ENCODE results near the gene SLK. TPM values are rescaled to one million over a fixed set of nuclear protein-coding genes. Genes with fewer than 3 reads are reported as not detected.

The SLK gene
- polyA plus RNA-seq, 2 donors, result 34.6 to 37.3 TPM

DNA sequence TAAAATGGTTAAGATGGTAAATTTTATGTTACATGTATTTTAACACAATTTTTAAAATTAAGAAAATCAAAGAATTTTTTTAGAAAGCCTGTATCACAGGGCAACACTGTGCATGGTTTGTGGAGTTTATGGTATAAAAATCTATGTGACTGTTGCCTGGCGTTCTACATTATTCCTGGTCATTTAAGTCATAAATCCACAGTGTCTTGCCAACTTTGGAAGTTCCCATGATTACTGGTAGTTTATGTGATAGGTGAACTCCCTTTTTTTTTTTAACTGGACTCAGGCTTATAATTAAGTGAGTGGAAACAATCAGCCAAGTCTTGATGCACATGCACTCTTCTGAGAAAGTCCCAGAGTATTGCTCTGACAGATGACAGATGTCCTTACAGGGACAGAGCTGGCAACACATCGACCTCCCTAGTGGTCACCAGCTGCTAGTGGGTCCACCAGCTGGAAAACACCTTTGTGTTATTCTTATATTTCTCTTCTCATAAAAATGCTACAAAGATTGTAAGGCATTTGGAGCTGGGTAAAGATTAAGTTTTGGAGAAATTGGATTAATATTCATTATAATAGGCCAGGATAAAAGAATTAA is 40.1 kb upstream of the SLK start:
- H3K27me3 ChIP-seq (ENCODE audit: control insufficient read depth in 1 of 2, insufficient read depth in 2 of 2, low read length in 2 of 2), result no peaks in the 10 kb centered on the region
- no peaks in the 10 kb centered on the region for H3K36me3 ChIP-seq (ENCODE audit: control insufficient read depth in 2 of 2, insufficient read depth in 2 of 2, low read length in 1 of 2)
- H3K4me3 ChIP-seq (ENCODE audit: low read depth in 1 of 2, low read length in 2 of 2), result no peak overlapping the region
- no peak overlapping the region for H3K27ac ChIP-seq (ENCODE audit: low read depth in 2 of 2, low read length in 1 of 2)
- H3K4me1 ChIP-seq (ENCODE audit: control insufficient read depth in 2 of 2, insufficient read depth in 2 of 2, low read length in 1 of 2), result no peaks in the 10 kb centered on the region
- H3K9me3 ChIP-seq (ENCODE audit: control insufficient read depth in 2 of 2, insufficient read depth in 1 of 2, low read depth in 1 of 2, low read length in 1 of 2), result no peaks in the 10 kb centered on the region
- 70 to 78% methylated on average over 2 of the region's 2 CpGs for WGBS, 2 donors

DNA sequence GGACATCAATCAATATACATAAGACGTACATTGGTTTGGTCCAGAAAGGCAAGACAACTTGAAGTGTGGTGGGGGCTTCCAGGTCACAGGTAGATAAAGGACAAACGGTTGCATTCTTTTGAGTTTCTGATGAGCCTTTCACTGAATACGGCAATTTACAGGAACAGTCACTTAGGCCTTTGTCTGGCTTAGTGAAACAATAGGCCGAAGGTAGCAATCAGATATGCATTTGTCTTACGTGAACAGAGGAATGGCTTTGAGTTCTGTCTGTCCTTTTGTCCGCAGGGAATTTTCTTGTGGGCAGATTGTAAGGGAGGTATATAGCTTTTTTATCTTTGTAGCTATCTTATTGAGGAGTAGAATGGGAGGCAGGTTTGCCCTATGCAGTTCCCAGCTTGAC is 38.2 kb upstream of the SLK start:
- WGBS, 2 donors, result 94 to 95% methylated on average over 6 of the region's 6 CpGs
- no peak overlapping the region for H3K4me3 ChIP-seq (ENCODE audit: low read depth in 1 of 2, low read length in 2 of 2)
- no peaks in the 10 kb centered on the region for H3K36me3 ChIP-seq (ENCODE audit: control insufficient read depth in 2 of 2, insufficient read depth in 2 of 2, low read length in 1 of 2)
- H3K27me3 ChIP-seq (ENCODE audit: control insufficient read depth in 1 of 2, insufficient read depth in 2 of 2, low read length in 2 of 2), result no peaks in the 10 kb centered on the region
- no peak overlapping the region for H3K27ac ChIP-seq (ENCODE audit: low read depth in 2 of 2, low read length in 1 of 2)
- no peaks in the 10 kb centered on the region for H3K4me1 ChIP-seq (ENCODE audit: control insufficient read depth in 2 of 2, insufficient read depth in 2 of 2, low read length in 1 of 2)
- no peaks in the 10 kb centered on the region for H3K9me3 ChIP-seq (ENCODE audit: control insufficient read depth in 2 of 2, insufficient read depth in 1 of 2, low read depth in 1 of 2, low read length in 1 of 2)

DNA sequence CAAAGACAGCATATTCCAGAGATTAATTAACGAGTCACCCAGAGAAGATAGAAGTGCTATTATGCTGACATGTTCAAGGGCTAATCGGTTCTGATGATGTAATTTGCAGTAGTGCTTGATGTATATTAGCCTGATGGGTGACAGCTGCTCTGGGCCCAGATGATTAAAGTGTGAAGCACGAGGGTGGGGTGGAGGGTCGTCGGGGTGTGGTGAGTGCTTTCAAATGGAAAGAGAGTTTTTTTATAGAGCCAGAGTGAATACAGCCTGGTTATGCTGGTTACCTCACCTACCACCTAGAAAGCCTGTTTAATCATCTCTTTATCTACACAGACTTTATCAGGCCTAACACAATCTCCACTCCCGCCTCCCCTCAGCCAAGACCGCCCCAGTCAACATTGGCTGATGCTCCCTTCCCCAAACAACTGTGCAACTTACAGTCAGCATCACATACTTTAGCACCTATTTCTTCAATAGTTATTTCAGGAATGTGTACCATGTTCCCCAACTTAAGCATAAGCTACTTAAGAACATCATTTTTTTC is 37.5 kb upstream of the SLK start:
- no peak overlapping the region for H3K27ac ChIP-seq (ENCODE audit: low read depth in 2 of 2, low read length in 1 of 2)
- no peaks in the 10 kb centered on the region for H3K27me3 ChIP-seq (ENCODE audit: control insufficient read depth in 1 of 2, insufficient read depth in 2 of 2, low read length in 2 of 2)
- H3K4me1 ChIP-seq (ENCODE audit: control insufficient read depth in 2 of 2, insufficient read depth in 2 of 2, low read length in 1 of 2), result no peaks in the 10 kb centered on the region
- WGBS, 2 donors, result 48 to 58% methylated on average over 7 of the region's 7 CpGs
- no peak overlapping the region for H3K4me3 ChIP-seq (ENCODE audit: low read depth in 1 of 2, low read length in 2 of 2)
- H3K9me3 ChIP-seq (ENCODE audit: control insufficient read depth in 2 of 2, insufficient read depth in 1 of 2, low read depth in 1 of 2, low read length in 1 of 2), result no peaks in the 10 kb centered on the region
- no peaks in the 10 kb centered on the region for H3K36me3 ChIP-seq (ENCODE audit: control insufficient read depth in 2 of 2, insufficient read depth in 2 of 2, low read length in 1 of 2)

DNA sequence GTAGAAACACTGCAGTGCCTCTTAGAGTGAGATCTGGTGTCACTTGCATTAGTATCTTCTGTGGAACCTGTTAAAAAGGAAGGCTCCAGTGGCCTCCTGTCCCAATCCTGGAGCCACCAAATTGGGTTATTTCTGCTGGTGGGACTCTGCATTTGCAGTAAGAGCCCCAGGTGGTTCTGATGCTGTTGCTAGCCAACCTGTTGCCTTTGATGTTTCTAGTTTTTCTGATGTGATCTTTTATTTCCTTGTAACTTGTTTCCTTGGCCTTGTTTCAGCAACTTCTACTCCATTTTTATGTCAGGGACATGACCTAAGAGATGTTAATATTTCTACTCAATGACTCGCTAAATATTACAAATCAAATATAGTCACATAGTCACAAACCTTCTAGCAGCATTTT is 36.5 kb upstream of the SLK start:
- H3K27me3 ChIP-seq (ENCODE audit: control insufficient read depth in 1 of 2, insufficient read depth in 2 of 2, low read length in 2 of 2), result no peaks in the 10 kb centered on the region
- WGBS, 2 donors, result 85 to 98% methylated on average over 1 of the region's 1 CpG

DNA sequence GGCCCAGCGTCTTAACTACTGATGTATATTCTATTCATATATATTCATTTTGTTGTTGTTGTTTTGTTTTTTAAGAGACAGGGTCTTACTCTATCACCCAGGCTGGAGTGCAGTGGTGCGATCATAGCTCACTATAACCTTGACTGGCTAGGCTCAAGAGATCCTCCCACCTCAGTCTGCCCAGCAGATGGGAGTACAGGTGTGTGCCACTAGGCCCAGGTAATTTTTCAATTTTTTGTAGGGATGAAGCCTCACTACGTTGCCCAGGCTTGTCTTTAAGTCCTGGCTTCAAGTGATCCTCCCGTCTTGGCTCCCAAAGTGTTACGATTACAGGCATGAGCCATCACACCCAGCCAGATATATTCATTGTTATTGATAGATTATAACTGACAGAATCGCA is 36.1 kb upstream of the SLK start:
- H3K4me3 ChIP-seq (ENCODE audit: low read depth in 1 of 2, low read length in 2 of 2), result no peak overlapping the region
- no peaks in the 10 kb centered on the region for H3K36me3 ChIP-seq (ENCODE audit: control insufficient read depth in 2 of 2, insufficient read depth in 2 of 2, low read length in 1 of 2)
- H3K4me1 ChIP-seq (ENCODE audit: control insufficient read depth in 2 of 2, insufficient read depth in 2 of 2, low read length in 1 of 2), result no peaks in the 10 kb centered on the region
- no peak overlapping the region for H3K27ac ChIP-seq (ENCODE audit: low read depth in 2 of 2, low read length in 1 of 2)
- no peaks in the 10 kb centered on the region for H3K9me3 ChIP-seq (ENCODE audit: control insufficient read depth in 2 of 2, insufficient read depth in 1 of 2, low read depth in 1 of 2, low read length in 1 of 2)
- whole genome bisulfite sequencing, 2 donors, result 61 to 79% methylated on average over 6 of the region's 6 CpGs
- no peaks in the 10 kb centered on the region for H3K27me3 ChIP-seq (ENCODE audit: control insufficient read depth in 1 of 2, insufficient read depth in 2 of 2, low read length in 2 of 2)

More for the DNA sequence above, 36.5 kb upstream of the SLK start:
- H3K4me3 ChIP-seq (ENCODE audit: low read depth in 1 of 2, low read length in 2 of 2), result no peak overlapping the region
- no peaks in the 10 kb centered on the region for H3K4me1 ChIP-seq (ENCODE audit: control insufficient read depth in 2 of 2, insufficient read depth in 2 of 2, low read length in 1 of 2)
- H3K36me3 ChIP-seq (ENCODE audit: control insufficient read depth in 2 of 2, insufficient read depth in 2 of 2, low read length in 1 of 2), result no peaks in the 10 kb centered on the region
- no peaks in the 10 kb centered on the region for H3K9me3 ChIP-seq (ENCODE audit: control insufficient read depth in 2 of 2, insufficient read depth in 1 of 2, low read depth in 1 of 2, low read length in 1 of 2)
- H3K27ac ChIP-seq (ENCODE audit: low read depth in 2 of 2, low read length in 1 of 2), result no peak overlapping the region

DNA sequence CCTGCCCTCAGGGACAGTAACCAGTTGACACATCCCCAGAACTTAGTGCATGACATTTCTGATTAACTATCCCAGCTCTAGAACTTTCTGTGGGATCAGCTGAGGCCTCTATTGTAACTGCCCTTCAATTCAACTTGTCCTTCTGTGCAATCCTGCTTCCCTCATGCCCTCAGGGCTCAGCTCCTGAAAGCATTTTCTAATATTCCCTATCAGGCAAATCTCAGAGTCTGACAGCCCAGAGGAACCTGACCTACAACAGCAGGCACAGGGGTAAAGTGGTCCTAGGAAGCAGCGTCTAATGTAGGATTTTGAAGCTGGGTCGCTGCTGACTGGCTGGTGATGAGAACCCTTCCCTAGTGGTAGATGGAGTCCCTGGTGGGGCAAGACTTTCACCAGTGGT is 35.3 kb upstream of the SLK start:
- H3K27ac ChIP-seq (ENCODE audit: low read depth in 2 of 2, low read length in 1 of 2), result no peak overlapping the region
- no peaks in the 10 kb centered on the region for H3K36me3 ChIP-seq (ENCODE audit: control insufficient read depth in 2 of 2, insufficient read depth in 2 of 2, low read length in 1 of 2)
- no peaks in the 10 kb centered on the region for H3K4me1 ChIP-seq (ENCODE audit: control insufficient read depth in 2 of 2, insufficient read depth in 2 of 2, low read length in 1 of 2)
- no peak overlapping the region for H3K4me3 ChIP-seq (ENCODE audit: low read depth in 1 of 2, low read length in 2 of 2)
- no peaks in the 10 kb centered on the region for H3K27me3 ChIP-seq (ENCODE audit: control insufficient read depth in 1 of 2, insufficient read depth in 2 of 2, low read length in 2 of 2)
- WGBS, 2 donors, result 96 to 97% methylated on average over 2 of the region's 2 CpGs
- no peaks in the 10 kb centered on the region for H3K9me3 ChIP-seq (ENCODE audit: control insufficient read depth in 2 of 2, insufficient read depth in 1 of 2, low read depth in 1 of 2, low read length in 1 of 2)

DNA sequence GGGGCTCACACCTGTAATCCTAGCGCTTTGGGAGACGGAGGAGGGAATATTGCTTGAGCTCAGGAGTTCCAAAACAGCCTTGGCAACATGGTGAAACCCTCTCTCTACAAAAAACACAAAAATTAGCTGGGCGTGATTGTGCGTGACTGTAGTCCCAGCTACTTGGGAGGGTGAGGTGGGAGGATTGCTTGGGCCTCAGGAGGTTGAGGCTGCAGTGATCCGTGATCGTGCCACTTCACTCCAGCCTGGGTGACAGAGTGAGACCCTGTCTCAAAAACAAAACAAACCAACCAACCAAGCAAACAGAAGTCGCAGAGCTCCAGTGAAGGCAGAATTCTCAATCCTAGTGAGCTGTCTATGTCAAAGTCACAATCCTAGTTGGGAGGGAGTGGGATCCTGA is 34.7 kb upstream of the SLK start:
- H3K9me3 ChIP-seq (ENCODE audit: control insufficient read depth in 2 of 2, insufficient read depth in 1 of 2, low read depth in 1 of 2, low read length in 1 of 2), result no peaks in the 10 kb centered on the region
- no peak overlapping the region for H3K4me3 ChIP-seq (ENCODE audit: low read depth in 1 of 2, low read length in 2 of 2)
- H3K27ac ChIP-seq (ENCODE audit: low read depth in 2 of 2, low read length in 1 of 2), result no peak overlapping the region
- 97% methylated on average over 7 of the region's 7 CpGs for WGBS, 2 donors
- no peaks in the 10 kb centered on the region for H3K36me3 ChIP-seq (ENCODE audit: control insufficient read depth in 2 of 2, insufficient read depth in 2 of 2, low read length in 1 of 2)
- no peaks in the 10 kb centered on the region for H3K4me1 ChIP-seq (ENCODE audit: control insufficient read depth in 2 of 2, insufficient read depth in 2 of 2, low read length in 1 of 2)
- no peaks in the 10 kb centered on the region for H3K27me3 ChIP-seq (ENCODE audit: control insufficient read depth in 1 of 2, insufficient read depth in 2 of 2, low read length in 2 of 2)

DNA sequence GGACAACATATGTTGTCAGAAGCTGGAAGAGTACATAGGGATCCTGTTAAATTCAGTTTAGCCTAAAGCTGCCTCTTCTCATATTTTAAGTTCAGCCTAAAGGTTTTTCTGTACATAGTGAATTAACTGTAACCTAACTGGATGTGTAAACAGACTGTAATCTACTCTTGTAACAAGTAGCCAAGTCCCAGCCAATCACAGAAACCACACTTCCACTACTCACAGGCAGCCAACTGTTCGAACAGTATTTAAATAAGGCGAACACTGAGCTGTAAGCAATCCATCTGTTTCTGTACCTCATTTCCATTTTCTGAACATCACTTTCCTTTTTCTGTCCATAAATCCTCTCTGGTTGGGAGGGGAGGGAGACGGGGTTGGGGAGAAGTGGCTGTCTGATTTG is 34.0 kb upstream of the SLK start:
- no peaks in the 10 kb centered on the region for H3K9me3 ChIP-seq (ENCODE audit: control insufficient read depth in 2 of 2, insufficient read depth in 1 of 2, low read depth in 1 of 2, low read length in 1 of 2)
- WGBS, 2 donors, result 77 to 85% methylated on average over 3 of the region's 3 CpGs
- no peaks in the 10 kb centered on the region for H3K4me1 ChIP-seq (ENCODE audit: control insufficient read depth in 2 of 2, insufficient read depth in 2 of 2, low read length in 1 of 2)
- H3K4me3 ChIP-seq (ENCODE audit: low read depth in 1 of 2, low read length in 2 of 2), result no peak overlapping the region
- H3K36me3 ChIP-seq (ENCODE audit: control insufficient read depth in 2 of 2, insufficient read depth in 2 of 2, low read length in 1 of 2), result no peaks in the 10 kb centered on the region
- no peaks in the 10 kb centered on the region for H3K27me3 ChIP-seq (ENCODE audit: control insufficient read depth in 1 of 2, insufficient read depth in 2 of 2, low read length in 2 of 2)
- H3K27ac ChIP-seq (ENCODE audit: low read depth in 2 of 2, low read length in 1 of 2), result no peak overlapping the region

DNA sequence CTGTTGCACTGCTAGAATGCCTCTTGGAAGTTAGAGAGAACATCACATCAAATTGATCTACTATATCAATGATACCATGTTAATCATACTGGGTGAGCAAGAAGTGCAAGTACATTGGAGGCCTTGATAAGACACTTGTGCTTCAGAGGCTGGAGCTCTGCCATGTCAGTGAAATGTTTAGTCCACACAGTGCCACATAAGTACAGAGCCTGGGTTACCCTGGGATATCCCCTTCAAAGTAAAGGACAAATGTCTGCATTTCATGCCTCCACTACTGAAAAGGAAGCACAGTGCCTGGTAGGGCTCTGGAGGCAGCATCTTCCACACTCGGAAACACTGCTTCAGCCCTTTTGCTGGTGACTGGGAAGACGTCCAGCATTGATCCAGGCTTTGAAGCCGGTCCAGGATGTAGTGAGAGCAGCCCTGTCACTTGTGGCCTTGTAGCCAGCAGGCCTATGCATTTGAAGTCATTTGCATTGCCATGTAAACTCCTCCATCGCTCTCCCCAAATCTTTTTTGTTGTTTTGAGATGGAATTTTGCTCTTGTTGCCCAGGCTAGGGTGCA is 33.3 kb upstream of the SLK start:
- Histone ChIP-seq H3K27ac (ENCODE audit: low read depth in 2 of 2, low read length in 1 of 2) (no peak overlapping the region), H3K36me3 (ENCODE audit: control insufficient read depth in 2 of 2, insufficient read depth in 2 of 2, low read length in 1 of 2) (no peaks in the 10 kb centered on the region), H3K9me3 (ENCODE audit: control insufficient read depth in 2 of 2, insufficient read depth in 1 of 2, low read depth in 1 of 2, low read length in 1 of 2) (no peaks in the 10 kb centered on the region), H3K4me3 (ENCODE audit: low read depth in 1 of 2, low read length in 2 of 2) (no peak overlapping the region), H3K4me1 (ENCODE audit: control insufficient read depth in 2 of 2, insufficient read depth in 2 of 2, low read length in 1 of 2) (no peaks in the 10 kb centered on the region), H3K27me3 (ENCODE audit: control insufficient read depth in 1 of 2, insufficient read depth in 2 of 2, low read length in 2 of 2) (no peaks in the 10 kb centered on the region)
- WGBS, 2 donors, result 37 to 53% methylated on average over 4 of the region's 4 CpGs

DNA sequence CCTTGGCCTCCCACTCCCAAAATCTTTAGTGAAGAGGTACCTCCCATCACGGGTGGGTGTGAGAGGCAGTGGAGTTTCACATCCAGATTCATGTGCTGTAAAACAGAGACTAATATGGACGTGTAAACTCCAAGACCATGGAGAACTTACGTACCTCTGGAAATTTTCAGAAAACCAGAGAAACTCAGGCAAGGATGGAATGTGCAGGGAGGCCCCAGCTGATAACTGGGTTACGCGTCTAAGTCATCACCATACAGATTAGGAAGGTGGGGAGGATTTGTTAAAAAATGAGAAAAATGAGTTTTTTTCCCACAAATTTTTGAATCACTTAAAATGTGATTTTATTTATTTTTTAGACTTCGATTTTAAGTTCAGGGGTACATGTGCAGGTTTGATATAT is 32.6 kb upstream of the SLK start:
- 93 to 94% methylated on average over 6 of the region's 6 CpGs for WGBS, 2 donors
- Histone ChIP-seq H3K27ac (ENCODE audit: low read depth in 2 of 2, low read length in 1 of 2) (no peak overlapping the region), H3K9me3 (ENCODE audit: control insufficient read depth in 2 of 2, insufficient read depth in 1 of 2, low read depth in 1 of 2, low read length in 1 of 2) (no peaks in the 10 kb centered on the region), H3K4me3 (ENCODE audit: low read depth in 1 of 2, low read length in 2 of 2) (no peak overlapping the region), H3K27me3 (ENCODE audit: control insufficient read depth in 1 of 2, insufficient read depth in 2 of 2, low read length in 2 of 2) (no peaks in the 10 kb centered on the region), H3K4me1 (ENCODE audit: control insufficient read depth in 2 of 2, insufficient read depth in 2 of 2, low read length in 1 of 2) (no peaks in the 10 kb centered on the region), H3K36me3 (ENCODE audit: control insufficient read depth in 2 of 2, insufficient read depth in 2 of 2, low read length in 1 of 2) (no peaks in the 10 kb centered on the region)

Data from esophagus (tissue), 2 donors.